Ishikawa (cell line): ENCODE data around the gene GALNT14.

Experiments used
- CEBPB ChIP-seq: IDR thresholded peaks from 2 replicates; pipeline ENCODE4 v1.6.1; 2012
- CREB1 ChIP-seq: IDR thresholded peaks from 2 replicates; pipeline ENCODE4 v1.6.1; 2012; ENCODE audit warnings: low read depth
- EGR1 ChIP-seq: IDR thresholded peaks from 2 replicates; pipeline ENCODE4 v1.6.1; 2012
- EP300 ChIP-seq: IDR thresholded peaks from 2 replicates; pipeline ENCODE4 v1.6.1; 2012; ENCODE audit warnings: borderline replicate concordance
- FOXM1 ChIP-seq: IDR thresholded peaks from 2 replicates; pipeline ENCODE4 v1.6.1; 2012; ENCODE audit warnings: low read depth, borderline replicate concordance
- NFIC ChIP-seq: IDR thresholded peaks from 2 replicates; pipeline ENCODE4 v1.6.1; 2012
- RAD21 ChIP-seq: IDR thresholded peaks from 2 replicates; pipeline ENCODE4 v1.6.1; 2012; ENCODE audit warnings: low read depth
- REST ChIP-seq: IDR thresholded peaks from 2 replicates; pipeline ENCODE4 v1.6.1; 2012; ENCODE audit warnings: low read depth, mild to moderate bottlenecking
- TAF1 ChIP-seq: IDR thresholded peaks from 2 replicates; pipeline ENCODE4 v1.6.1; 2012; ENCODE audit warnings: low read depth, mild to moderate bottlenecking
- TCF12 ChIP-seq: IDR thresholded peaks from 2 replicates; pipeline ENCODE4 v1.6.1; 2012; ENCODE audit warnings: low read depth
- TEAD4 ChIP-seq: IDR thresholded peaks from 2 replicates; pipeline ENCODE4 v1.6.1; 2012
- USF1 ChIP-seq: IDR thresholded peaks from 2 replicates; pipeline ENCODE4 v1.6.1; 2012
- YY1 ChIP-seq: IDR thresholded peaks from 2 replicates; pipeline ENCODE4 v1.6.1; 2012; ENCODE audit warnings: low read depth
- ZBTB7A ChIP-seq: IDR thresholded peaks from 2 replicates; pipeline ENCODE4 v1.6.1; 2012; ENCODE audit warnings: low read depth
- TF ChIP-seq, protein P1 (sequence below): IDR thresholded peaks from 2 replicates; pipeline ENCODE4 v1.6.1; 2012

The GALNT14 gene

GRCh38 chr2:31060397-31060796, 77.8 kb downstream of the GALNT14 start:
- TF ChIP-seq TAF1 (no peak), CEBPB (no peak), ZBTB7A (no peak), EGR1 (no peak), CREB1 (no peak), FOXM1 (no peak), TEAD4 (no peak), USF1 (no peak), EP300 (no peak), NFIC (no peak)
- TF ChIP-seq, protein P1, sequence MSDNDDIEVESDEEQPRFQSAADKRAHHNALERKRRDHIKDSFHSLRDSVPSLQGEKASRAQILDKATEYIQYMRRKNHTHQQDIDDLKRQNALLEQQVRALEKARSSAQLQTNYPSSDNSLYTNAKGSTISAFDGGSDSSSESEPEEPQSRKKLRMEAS, result no peak

DNA sequence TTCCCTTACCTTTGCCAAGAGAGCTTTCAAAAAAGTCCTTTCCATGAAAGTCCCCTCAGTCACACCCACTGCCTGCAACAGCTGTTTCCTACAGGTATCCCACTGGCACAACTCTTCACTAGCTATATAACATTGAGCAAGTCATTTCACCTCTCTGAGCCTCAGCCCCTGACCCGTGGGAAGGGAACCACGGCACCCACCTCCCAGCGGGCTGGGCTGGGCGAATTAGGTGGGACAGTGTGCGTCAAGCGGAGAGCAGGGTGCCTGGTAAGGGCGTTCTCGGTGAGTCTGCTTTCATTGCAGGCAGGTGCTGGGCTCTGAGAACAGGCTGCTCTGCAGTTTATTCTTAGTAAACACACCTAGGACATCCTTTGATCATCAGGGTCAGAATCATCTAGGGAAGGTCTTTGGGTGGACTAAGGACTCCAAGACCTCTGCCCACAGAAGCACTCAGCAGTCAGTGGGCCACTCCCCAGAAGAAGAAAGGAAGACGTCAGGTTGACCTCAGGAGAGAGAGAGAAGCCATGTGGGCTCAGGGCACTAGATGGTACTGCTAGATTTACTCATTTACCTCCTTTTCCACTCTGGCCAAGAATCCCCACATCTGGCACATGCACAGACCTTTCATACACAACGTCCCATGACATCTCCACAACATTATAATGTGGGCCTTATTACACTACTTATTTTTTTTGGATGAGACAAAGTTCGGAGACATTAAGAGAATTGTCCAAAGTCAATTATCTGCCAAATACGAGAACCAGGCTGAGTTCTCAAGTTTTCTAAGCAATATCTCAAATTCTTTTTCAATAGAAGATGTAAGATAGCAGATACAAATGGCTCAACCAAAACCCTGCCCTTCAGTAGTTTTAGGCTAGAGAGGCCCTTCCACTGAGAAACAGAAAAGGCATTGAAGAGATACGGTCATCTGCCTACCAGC, 79.9 kb downstream of the GALNT14 start:
- TF ChIP-seq TCF12 (no peak), USF1 (no peak), CEBPB (no peak), REST (no peak), YY1 (no peak), TEAD4 (no peak), CREB1 (no peak), ZBTB7A (no peak), FOXM1 (no peak)

- TF ChIP-seq USF1 (no peak), EP300 (no peak), TAF1 (no peak), NFIC (no peak), RAD21 (no peak), TEAD4 (no peak), ZBTB7A (no peak)
- TF ChIP-seq, protein P1, result no peak
Measured at GRCh38 chr2:31057691-31058090, 80.5 kb downstream of the GALNT14 start.

GRCh38 chr2:31055938-31056337, 82.3 kb downstream of the GALNT14 start:
- TF ChIP-seq EGR1 (no peak), FOXM1 (no peak), YY1 (no peak), TCF12 (no peak), RAD21 (no peak)

DNA sequence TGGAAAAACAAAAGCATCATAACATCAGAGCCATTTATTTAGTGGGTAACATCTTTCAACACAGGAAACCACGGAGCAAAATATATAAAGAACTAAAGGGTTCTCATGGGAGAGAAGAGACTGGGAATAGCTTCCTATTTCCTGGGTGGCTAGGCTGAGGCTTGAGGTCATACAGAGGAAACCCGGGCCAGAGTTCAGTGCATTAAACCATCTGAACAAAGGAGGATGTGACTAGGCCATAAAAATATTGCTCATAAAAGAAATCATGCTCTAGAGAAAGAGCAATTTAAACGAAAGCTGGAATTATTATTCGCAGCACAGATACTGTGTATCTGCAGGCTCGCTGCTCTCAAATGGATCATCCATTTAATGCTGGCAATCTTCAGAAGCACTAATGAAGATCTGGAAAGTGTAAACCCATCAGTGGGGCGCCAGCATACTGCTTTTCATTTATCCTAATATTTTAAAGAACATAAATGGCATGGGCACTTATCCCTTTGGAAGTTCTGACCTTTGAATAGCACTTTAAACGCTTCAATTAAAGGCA, 83.3 kb downstream of the GALNT14 start:
- no peak for TF ChIP-seq YY1
- TF ChIP-seq USF1, result no peak
- TF ChIP-seq FOXM1, result no peak
- TF ChIP-seq EP300, result no peak
- TF ChIP-seq ZBTB7A, result no peak
- no peak for TF ChIP-seq TAF1
- TF ChIP-seq, protein P1, result no peak
- no peak for TF ChIP-seq TEAD4
- no peak for TF ChIP-seq REST
- TF ChIP-seq EGR1, result no peak
- TF ChIP-seq RAD21, result no peak
